D721Med (cell line): ENCODE results near the gene ARGLU1.

Experiments used
- DNase-seq: peaks from one replicate; pipeline ENCODE4 v3.0.0; 2011; ENCODE audit warnings: low spot score; ENCODE audit not compliant: insufficient read length
- FAIRE-seq: peaks from 2 replicates; lab custom pipeline; 2011; peaks lifted over from hg19 to GRCh38; lab: Jason Lieb, UNC
- TF ChIP-seq, protein P1 (sequence below): IDR thresholded peaks from 2 replicates; pipeline ENCODE4 v1.5.1; 2012; ENCODE audit warnings: mild to moderate bottlenecking, control low read depth; ENCODE audit not compliant: insufficient read depth; ENCODE audit errors: missing control alignments

ARGLU1 gene

GRCh38 chr13:106560821-106561220, 7.1 kb downstream of the ARGLU1 start:
- FAIRE-seq (no peak), DNase-seq (no peak)
- TF ChIP-seq, protein P1, sequence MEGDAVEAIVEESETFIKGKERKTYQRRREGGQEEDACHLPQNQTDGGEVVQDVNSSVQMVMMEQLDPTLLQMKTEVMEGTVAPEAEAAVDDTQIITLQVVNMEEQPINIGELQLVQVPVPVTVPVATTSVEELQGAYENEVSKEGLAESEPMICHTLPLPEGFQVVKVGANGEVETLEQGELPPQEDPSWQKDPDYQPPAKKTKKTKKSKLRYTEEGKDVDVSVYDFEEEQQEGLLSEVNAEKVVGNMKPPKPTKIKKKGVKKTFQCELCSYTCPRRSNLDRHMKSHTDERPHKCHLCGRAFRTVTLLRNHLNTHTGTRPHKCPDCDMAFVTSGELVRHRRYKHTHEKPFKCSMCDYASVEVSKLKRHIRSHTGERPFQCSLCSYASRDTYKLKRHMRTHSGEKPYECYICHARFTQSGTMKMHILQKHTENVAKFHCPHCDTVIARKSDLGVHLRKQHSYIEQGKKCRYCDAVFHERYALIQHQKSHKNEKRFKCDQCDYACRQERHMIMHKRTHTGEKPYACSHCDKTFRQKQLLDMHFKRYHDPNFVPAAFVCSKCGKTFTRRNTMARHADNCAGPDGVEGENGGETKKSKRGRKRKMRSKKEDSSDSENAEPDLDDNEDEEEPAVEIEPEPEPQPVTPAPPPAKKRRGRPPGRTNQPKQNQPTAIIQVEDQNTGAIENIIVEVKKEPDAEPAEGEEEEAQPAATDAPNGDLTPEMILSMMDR = no peak

GRCh38 chr13:106558527-106558926, 9.4 kb downstream of the ARGLU1 start:
- FAIRE-seq (no peak), DNase-seq (no peak)
- TF ChIP-seq, protein P1 = no peak

DNA sequence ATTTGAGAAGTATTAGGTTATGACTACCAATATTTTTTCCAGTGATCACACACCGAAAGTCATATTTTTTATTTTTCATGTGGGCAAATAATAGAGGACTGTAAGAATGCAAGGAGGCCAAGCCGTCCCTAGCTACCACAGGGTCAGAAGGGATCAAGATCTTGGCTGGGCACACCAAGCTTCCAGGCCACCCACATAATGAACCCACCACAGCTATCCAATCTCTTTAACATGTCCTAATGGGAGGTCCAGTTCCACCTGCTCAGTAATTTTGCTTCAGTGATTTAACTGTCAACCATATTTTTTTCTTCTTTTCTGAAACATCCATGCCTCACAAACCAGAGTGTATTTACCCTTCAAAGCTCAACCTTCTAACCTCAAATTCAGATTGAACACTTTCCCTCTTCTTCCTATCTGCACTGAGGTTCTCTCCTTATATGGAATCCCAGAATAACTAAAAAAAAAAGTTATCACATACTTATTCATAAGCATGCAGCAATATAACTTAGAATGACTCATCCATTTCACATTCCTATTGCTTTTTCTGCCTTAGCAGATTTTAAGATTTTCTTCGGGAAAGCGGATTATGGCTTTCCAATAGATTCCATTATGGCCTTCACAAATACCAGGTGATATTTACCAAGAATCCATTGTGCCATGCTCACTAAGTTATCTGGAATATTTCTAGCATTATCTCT, 12.2 kb downstream of the ARGLU1 start:
- no peak for FAIRE-seq
- DNase-seq = no peak
- TF ChIP-seq, protein P1 = no peak

GRCh38 chr13:106551751-106552150, 16.2 kb downstream of the ARGLU1 start:
- FAIRE-seq = no peak
- no peak for DNase-seq
- TF ChIP-seq, protein P1 = no peak

DNA sequence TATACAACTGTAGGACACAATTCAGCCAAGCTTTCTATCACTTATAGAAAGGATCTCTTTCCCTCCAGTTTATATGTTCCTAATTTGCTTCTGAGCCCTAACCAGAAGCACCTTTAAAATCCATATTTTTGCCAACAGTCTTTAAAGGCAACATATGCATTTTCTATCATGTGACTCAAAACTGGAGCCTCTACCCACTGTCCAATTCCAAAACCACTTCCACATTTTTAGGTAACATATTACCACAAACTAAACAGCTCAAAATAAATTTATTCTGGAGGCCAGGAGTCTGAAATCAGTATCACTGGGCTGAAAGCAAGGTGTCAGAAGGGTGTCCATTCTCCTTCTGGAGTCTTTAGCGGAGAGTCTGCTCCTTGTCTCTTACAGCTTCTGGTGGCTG, 16.6 kb downstream of the ARGLU1 start:
- TF ChIP-seq, protein P1 = no peak
- no peak for DNase-seq
- FAIRE-seq = no peak

- no peak for FAIRE-seq
- DNase-seq = no peak
- TF ChIP-seq, protein P1 = no peak
These were observed 17.3 kb downstream of the ARGLU1 start for GRCh38 chr13:106550570-106551135.

DNA sequence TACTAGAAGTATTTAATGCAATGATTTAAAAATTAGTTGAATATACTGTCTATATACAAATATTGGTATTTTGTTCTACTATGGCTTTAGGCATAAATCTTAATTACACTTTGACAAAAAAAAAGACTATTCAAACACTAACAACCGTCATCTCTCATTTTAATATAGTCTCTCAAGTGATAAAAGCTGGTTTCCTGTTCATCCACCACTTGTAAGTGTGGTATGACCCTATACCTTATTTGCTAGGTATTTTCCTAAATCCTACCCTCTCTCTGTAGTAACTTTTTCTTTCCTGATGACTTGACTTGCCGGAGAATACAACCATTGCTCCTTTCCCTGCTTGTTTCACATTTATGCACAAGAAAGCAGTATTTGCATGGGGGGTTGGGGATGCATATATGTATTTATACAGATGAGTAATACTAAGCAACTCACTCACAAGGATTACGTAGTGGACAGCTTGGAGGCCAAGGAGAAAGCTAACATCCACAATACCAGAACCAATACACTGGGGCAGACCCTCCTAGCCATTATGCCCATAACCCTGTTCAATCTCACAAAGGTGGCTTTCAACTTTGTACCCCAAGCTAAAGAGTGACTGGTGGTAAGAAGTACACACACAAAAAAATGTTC, 19.8 kb downstream of the ARGLU1 start:
- no peak for DNase-seq
- TF ChIP-seq, protein P1 = no peak
- FAIRE-seq = no peak
